Transverse colon (tissue), 4 donors: ENCODE results near the gene MYBPH.

Source experiments
- POLR2AphosphoS5 ChIP-seq, 3 donors: sonication (generic); formaldehyde crosslinking; IDR thresholded peaks; one replicate each; pipeline ENCODE4 v1.6.1; 2016; ENCODE audit warnings: antibody characterized with exemption in 3 of 3
- TF ChIP-seq, protein P1 (sequence below), 5 experiments: fragments of 200-600 bp in 3 of 5; fragments of 450-650 bp in 2 of 5; sonication (generic) in 3 of 5; IDR thresholded peaks; 1 replicate in 2 of 5; 2 replicates in 3 of 5; pipeline ENCODE4 v1.5.1; 2016 to 2017; ENCODE audit warnings: antibody characterized with exemption in 5 of 5, inconsistent platforms in 3 of 5, mild to moderate bottlenecking in 2 of 5, moderate library complexity in 1 of 5

DNA sequence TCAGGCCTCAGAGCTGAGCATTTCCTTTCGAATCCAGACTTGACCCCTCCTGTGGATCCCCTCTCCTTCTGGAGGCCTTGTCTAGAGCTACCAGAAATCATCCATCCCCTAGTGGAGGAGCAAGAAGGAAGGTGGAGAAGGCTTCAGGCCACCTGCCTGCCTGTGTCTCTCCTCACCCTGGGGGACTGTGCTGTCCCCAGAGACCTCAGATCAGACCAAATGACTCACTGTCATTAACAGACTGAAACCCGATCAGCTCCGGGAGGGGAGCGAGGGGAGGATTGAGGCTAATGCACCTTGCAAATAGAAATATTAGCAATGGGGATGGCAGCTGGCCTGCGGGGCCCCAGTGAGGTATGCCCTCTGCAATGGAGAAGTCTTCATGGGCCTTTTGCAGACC, 2.1 kb downstream of the MYBPH start:
- no peak for TF ChIP-seq POLR2AphosphoS5 (IDR thresholded peaks at IDR 0.05)
- TF ChIP-seq, protein P1, sequence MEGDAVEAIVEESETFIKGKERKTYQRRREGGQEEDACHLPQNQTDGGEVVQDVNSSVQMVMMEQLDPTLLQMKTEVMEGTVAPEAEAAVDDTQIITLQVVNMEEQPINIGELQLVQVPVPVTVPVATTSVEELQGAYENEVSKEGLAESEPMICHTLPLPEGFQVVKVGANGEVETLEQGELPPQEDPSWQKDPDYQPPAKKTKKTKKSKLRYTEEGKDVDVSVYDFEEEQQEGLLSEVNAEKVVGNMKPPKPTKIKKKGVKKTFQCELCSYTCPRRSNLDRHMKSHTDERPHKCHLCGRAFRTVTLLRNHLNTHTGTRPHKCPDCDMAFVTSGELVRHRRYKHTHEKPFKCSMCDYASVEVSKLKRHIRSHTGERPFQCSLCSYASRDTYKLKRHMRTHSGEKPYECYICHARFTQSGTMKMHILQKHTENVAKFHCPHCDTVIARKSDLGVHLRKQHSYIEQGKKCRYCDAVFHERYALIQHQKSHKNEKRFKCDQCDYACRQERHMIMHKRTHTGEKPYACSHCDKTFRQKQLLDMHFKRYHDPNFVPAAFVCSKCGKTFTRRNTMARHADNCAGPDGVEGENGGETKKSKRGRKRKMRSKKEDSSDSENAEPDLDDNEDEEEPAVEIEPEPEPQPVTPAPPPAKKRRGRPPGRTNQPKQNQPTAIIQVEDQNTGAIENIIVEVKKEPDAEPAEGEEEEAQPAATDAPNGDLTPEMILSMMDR (IDR thresholded peaks at IDR 0.05) = no peak
